Esophagus muscularis mucosa (tissue), 4 donors: ENCODE data around the gene IMP3.
"Not testable (repeated sequence)": the region's sequence is repeated elsewhere in the genome, so short reads cannot be mapped to it uniquely, and the experiment has no call there.

Experiments
- CTCF ChIP-seq, 3 experiments: fragments of 200-600 bp in 2 of 3; fragments of 450-650 bp in 1 of 3; sonication (generic) in 2 of 3; IDR thresholded peaks; one replicate each; pipeline ENCODE4 v1.5.1; 2017 to 2019; ENCODE audit warnings: antibody characterized with exemption in 3 of 3, mild to moderate bottlenecking in 2 of 3, moderate library complexity in 1 of 3
- EP300 ChIP-seq: sonication (generic); formaldehyde crosslinking; IDR thresholded peaks from one replicate; pipeline ENCODE4 v1.6.1; 2017; ENCODE audit warnings: antibody characterized with exemption
- POLR2A ChIP-seq: fragments of 450-650 bp; IDR thresholded peaks from one replicate; pipeline ENCODE4 v1.6.1; 2017; ENCODE audit warnings: antibody characterized with exemption, moderate library complexity, mild to moderate bottlenecking, low read depth
- POLR2AphosphoS5 ChIP-seq, 2 donors: sonication (generic); formaldehyde crosslinking; IDR thresholded peaks; one replicate each; pipeline ENCODE4 v1.6.1; 2017; ENCODE audit warnings: antibody characterized with exemption in 2 of 2

GRCh38 chr15:75678324-75678690 is 38.3 kb upstream of the IMP3 start:
- TF ChIP-seq CTCF (IDR thresholded peaks at IDR 0.05); POLR2A; POLR2AphosphoS5 (IDR thresholded peaks at IDR 0.05); EP300: not testable (repeated sequence)
